Central memory CD8-positive, alpha-beta T cell (primary cell): ENCODE measurements around the gene CLEC16A.

Source experiments
- ATAC-seq: fragments of 150-1000 bp; cut with Tn5 transposase; replicated peaks from 2 replicates; pipeline ENCODE4 v1.10.0; 2022; ENCODE audit warnings: mild to moderate bottlenecking, moderate FRiP score, moderate number of reproducible peaks; ENCODE audit not compliant: poor library complexity, severe bottlenecking; ENCODE audit errors: extremely low read depth
- DNase-seq, 2 donors: peaks; one replicate each; pipeline ENCODE4 v3.0.0; 2021; ENCODE audit warnings: low spot score in 2 of 2
- H3K27ac Mint-ChIP-seq: one replicate; pipeline ENCODE4 v1.8.0; 2022; ENCODE audit warnings: low read depth, mild to moderate bottlenecking, moderate library complexity, mixed read lengths
- H3K27me3 Mint-ChIP-seq: one replicate; pipeline ENCODE4 v1.8.0; 2022; ENCODE audit warnings: mixed read lengths
- H3K36me3 Mint-ChIP-seq: one replicate; pipeline ENCODE4 v1.8.0; 2022; ENCODE audit warnings: mild to moderate bottlenecking, moderate library complexity, mixed read lengths; ENCODE audit not compliant: insufficient read depth
- H3K4me1 Mint-ChIP-seq: one replicate; pipeline ENCODE4 v1.8.0; 2022; ENCODE audit warnings: mixed read lengths
- H3K4me3 Mint-ChIP-seq: one replicate; pipeline ENCODE4 v1.8.0; 2022; ENCODE audit warnings: mild to moderate bottlenecking, moderate library complexity, mixed read lengths
- H3K9me3 Mint-ChIP-seq: one replicate; pipeline ENCODE4 v1.8.0; 2022; ENCODE audit warnings: mixed read lengths

CLEC16A gene

DNA sequence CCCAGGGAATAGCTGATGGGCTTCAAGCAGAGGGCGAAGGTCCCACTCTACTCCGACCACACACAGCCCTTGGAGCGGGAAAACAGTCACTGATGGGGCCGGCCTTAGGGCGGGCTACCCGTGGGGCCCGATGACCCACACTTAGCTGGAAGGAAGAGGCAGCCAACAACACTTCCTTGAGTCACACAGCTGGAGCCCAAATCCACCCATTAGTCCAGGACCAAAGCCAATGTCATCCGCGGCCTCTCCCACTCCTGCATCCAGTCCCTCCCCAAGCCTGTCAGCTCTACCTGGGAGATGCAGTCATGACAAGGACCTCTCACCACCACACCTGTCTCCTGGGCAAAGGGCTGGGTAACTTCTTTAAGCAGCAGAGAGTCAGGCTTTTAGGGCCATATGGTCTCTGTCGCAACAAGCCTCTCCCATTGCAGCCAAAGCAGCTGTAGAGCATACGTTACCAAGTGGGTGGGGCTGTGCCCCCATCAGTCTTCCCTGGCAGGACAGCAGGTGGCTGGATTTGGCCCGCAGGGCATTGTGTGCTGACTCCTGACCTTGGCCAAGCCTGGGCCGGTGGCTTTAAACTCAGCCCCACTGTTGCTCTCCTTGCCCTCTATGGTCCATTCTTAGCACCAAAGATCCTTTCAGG lies 200.9 kb downstream of the CLEC16A start:
- Mint-ChIP-seq H3K36me3 (no peaks in the 10 kb centered on the region), H3K27me3 (no peaks in the 10 kb centered on the region), H3K4me3 (no peak overlapping the region), H3K4me1 (peaks cover 4% of the 10 kb centered on the region), H3K27ac (no peak overlapping the region), H3K9me3 (no peaks in the 10 kb centered on the region)
- no peak for DNase-seq
- no peak for ATAC-seq

DNA sequence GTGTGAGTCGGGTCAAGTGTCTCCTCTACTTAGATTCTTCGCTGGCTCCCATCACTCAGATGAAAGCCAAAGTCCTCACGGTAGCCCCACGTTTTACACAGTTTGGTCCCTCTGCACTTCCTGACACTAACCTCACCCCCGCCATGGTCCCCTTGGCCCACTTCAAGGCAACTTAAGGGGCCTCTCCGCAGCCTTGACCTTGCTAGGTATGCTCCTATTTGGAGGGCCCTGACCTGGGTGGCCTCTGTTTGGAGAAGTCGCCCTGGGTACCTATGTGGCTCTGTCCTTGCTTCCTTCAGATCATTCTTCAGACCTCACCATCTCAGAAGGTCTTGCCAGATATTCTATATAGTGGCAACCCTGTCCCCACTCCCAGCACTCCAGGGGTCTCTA lies 201.5 kb downstream of the CLEC16A start:
- DNase-seq (no peak), ATAC-seq (no peak)
- H3K27me3 Mint-ChIP-seq = no peaks in the 10 kb centered on the region
- H3K36me3 Mint-ChIP-seq = no peaks in the 10 kb centered on the region
- H3K4me1 Mint-ChIP-seq = peaks cover 4% of the 10 kb centered on the region
- H3K4me3 Mint-ChIP-seq = no peak overlapping the region
- H3K27ac Mint-ChIP-seq = peak overlapping the region; percentile 9
- no peaks in the 10 kb centered on the region for H3K9me3 Mint-ChIP-seq

GRCh38 chr16:11147033-11147753 lies 202.8 kb downstream of the CLEC16A start:
- Mint-ChIP-seq H3K4me3 (no peak overlapping the region), H3K9me3 (no peaks in the 10 kb centered on the region), H3K27ac (no peak overlapping the region), H3K4me1 (no peaks in the 10 kb centered on the region), H3K27me3 (no peaks in the 10 kb centered on the region), H3K36me3 (no peaks in the 10 kb centered on the region)
- DNase-seq (no peak), ATAC-seq (no peak)

- ATAC-seq (no peak), DNase-seq (no peak)
- no peaks in the 10 kb centered on the region for H3K36me3 Mint-ChIP-seq
- no peaks in the 10 kb centered on the region for H3K9me3 Mint-ChIP-seq
- no peaks in the 10 kb centered on the region for H3K27me3 Mint-ChIP-seq
- no peak overlapping the region for H3K4me3 Mint-ChIP-seq
- H3K4me1 Mint-ChIP-seq = no peaks in the 10 kb centered on the region
- no peak overlapping the region for H3K27ac Mint-ChIP-seq
Measured at GRCh38 chr16:11147754-11148444, 203.5 kb downstream of the CLEC16A start.

GRCh38 chr16:11149011-11149616 lies 204.8 kb downstream of the CLEC16A start:
- Mint-ChIP-seq H3K36me3 (no peaks in the 10 kb centered on the region), H3K9me3 (no peaks in the 10 kb centered on the region), H3K4me1 (no peaks in the 10 kb centered on the region), H3K27ac (no peak overlapping the region), H3K4me3 (no peak overlapping the region), H3K27me3 (no peaks in the 10 kb centered on the region)
- DNase-seq (no peak), ATAC-seq (no peak)

GRCh38 chr16:11150190-11150589 lies 205.8 kb downstream of the CLEC16A start:
- H3K4me1 Mint-ChIP-seq = no peaks in the 10 kb centered on the region
- H3K9me3 Mint-ChIP-seq = no peaks in the 10 kb centered on the region
- no peak overlapping the region for H3K4me3 Mint-ChIP-seq
- H3K27ac Mint-ChIP-seq = no peak overlapping the region
- H3K36me3 Mint-ChIP-seq = no peaks in the 10 kb centered on the region
- H3K27me3 Mint-ChIP-seq = no peaks in the 10 kb centered on the region
- no peak for DNase-seq
- ATAC-seq = no peak

DNA sequence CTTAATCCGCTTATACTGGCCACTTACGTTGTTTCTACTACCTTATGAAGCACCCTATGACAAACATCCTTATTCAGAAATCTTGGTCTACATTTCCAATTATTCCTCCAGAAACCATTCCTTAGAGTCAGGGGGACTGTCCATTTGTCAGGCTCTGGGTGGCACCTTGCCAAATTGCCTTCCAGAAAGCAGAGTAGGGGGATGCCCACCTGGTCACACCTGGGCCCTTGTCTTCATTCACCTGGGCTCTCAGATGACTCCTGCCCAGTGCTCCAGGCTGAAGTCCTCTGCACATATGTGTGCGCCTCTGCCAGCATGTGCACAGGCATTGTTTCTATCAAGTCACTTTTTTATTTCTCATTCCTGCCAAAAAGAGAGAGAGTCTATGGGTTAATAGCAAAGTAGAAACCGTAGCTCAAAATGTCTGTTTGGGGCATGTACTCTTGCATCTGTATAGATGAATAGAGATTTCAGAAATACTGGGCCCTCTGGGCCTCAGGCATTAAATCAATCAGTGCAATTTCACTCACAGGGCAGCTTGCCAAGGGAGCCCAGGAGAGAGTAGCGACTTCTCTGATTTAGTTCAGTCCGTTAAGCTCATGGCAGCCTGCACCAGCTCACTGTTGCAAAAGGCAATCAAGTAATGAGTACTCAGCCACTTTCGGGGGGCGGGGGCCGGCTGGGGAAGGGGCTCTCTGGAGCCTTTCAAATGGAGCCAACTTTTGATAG lies 207.0 kb downstream of the CLEC16A start:
- Mint-ChIP-seq H3K27me3 (no peaks in the 10 kb centered on the region), H3K27ac (no peak overlapping the region), H3K36me3 (no peaks in the 10 kb centered on the region), H3K9me3 (no peaks in the 10 kb centered on the region), H3K4me1 (no peaks in the 10 kb centered on the region), H3K4me3 (no peak overlapping the region)
- ATAC-seq = no peak
- no peak for DNase-seq

DNA sequence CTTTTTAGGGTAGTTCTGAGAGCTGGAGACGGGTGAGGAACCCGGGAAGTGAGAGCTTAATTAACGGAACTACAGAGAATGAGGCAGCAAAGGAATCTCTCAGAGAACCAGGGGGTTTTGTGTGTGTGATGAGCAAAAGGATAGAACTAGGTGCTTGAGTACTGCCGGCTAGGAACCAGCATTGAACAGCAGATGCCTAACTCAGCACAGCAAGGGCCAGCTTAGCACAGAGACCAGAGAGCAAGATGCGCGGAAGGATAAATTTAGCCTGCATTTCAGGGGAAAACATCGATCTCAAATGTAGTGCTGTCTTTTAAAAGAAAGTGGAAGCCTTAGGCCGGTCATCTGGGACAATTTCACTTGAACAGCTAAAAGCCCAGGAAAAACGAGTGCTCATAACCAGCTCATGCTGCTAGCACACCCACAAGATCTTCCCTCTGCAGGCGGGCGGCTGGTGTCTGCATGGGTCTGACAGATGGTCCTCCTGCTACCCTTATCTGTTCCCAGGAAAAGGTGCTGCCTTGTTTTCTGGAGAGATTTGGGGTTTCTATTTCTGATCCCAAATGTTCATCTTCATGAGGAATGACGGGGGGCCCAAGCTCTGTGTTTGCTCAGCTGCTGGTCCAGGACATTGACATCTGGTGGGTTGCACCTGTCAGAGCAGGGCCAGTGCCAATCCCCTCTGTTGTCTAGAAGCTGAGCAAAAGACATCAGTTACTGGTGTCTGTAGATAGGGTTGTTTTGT lies 207.7 kb downstream of the CLEC16A start:
- Mint-ChIP-seq H3K27me3 (no peaks in the 10 kb centered on the region), H3K4me3 (no peak overlapping the region), H3K27ac (no peak overlapping the region), H3K36me3 (no peaks in the 10 kb centered on the region), H3K4me1 (no peaks in the 10 kb centered on the region), H3K9me3 (no peaks in the 10 kb centered on the region)
- no peak for ATAC-seq
- no peak for DNase-seq

DNA sequence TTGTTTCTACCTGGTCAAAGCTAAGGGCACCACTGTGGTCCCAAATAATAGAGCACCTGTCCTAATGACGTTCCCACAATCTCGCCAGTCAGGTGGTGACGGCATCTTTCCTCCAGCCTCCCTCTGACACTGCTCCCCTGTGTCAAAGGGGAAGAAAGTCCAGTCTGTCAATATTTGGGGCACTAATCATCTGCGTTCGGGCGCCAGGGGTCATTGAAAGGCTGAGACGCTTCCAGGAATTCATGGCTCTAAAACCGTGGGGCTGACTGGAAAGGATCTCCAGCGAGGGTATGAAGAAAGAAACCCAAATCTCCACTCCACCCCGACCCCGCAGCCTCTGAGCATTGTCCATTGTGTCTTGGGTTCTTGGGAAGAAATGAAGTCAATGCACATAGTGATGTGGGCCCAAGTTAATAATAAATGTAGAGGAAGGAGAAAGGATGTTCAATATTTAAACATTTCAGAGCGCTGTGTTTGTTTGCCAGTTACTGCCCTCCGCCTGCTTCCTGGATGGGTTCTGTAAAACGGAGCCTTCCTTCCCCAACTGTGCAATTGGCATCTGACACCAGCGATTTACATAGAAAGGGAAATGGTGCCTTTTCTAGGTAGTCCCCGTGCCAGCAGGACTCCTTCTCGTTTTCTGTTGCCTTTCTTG lies 208.4 kb downstream of the CLEC16A start:
- no peaks in the 10 kb centered on the region for H3K9me3 Mint-ChIP-seq
- no peak overlapping the region for H3K4me3 Mint-ChIP-seq
- DNase-seq = no peak
- H3K27ac Mint-ChIP-seq = no peak overlapping the region
- H3K4me1 Mint-ChIP-seq = no peaks in the 10 kb centered on the region
- no peaks in the 10 kb centered on the region for H3K27me3 Mint-ChIP-seq
- no peaks in the 10 kb centered on the region for H3K36me3 Mint-ChIP-seq
- ATAC-seq = no peak

DNA sequence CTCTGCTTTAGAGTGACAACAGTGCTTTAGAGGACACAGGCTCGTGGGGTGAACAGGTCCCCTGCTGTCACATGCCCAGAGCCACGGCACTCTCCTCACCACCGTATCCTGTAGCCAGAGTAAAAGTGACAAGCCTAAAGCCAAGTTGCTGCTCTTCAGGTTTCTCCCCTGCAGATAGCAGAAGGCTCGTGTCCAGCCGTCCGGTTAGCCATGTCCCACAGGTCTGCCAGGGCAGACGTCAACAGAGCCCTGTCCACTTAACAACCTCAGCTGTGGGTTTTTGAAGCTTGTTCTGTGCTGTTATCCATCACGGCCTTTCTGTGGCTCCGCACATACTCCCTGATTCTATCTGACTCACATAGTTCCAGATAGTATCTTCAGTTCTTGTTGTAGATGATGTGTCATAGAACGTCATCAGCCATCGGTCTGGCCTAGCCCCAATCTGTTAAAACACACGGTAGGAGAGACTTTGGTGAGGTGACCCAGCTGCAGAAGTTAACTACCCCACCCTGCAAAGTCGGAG lies 211.0 kb downstream of the CLEC16A start:
- Mint-ChIP-seq H3K27ac (no peak overlapping the region), H3K27me3 (no peaks in the 10 kb centered on the region), H3K4me3 (no peak overlapping the region), H3K9me3 (no peaks in the 10 kb centered on the region), H3K36me3 (no peaks in the 10 kb centered on the region), H3K4me1 (peaks cover 3% of the 10 kb centered on the region)
- no peak for DNase-seq
- no peak for ATAC-seq

- Mint-ChIP-seq H3K9me3 (no peaks in the 10 kb centered on the region), H3K36me3 (no peaks in the 10 kb centered on the region), H3K27me3 (no peaks in the 10 kb centered on the region), H3K4me1 (peaks cover 10% of the 10 kb centered on the region), H3K4me3 (no peak overlapping the region), H3K27ac (no peak overlapping the region)
- DNase-seq (no peak), ATAC-seq (no peak)
Measured at GRCh38 chr16:11156401-11156800, 212.0 kb downstream of the CLEC16A start.
